Activated CD8-positive, alpha-beta memory T cell treated with anti-CD3 and anti-CD28 coated beads, Interleukin-2, amount 10 ng/mL, durations not matched to agents 7 days and 5 days (primary cell): ENCODE data around the gene PCDHA6. TPM values are rescaled to one million over a fixed set of nuclear protein-coding genes. Genes with fewer than 3 reads are reported as not detected.
"Not testable (repeated sequence)": the region's sequence is repeated elsewhere in the genome, so short reads cannot be mapped to it uniquely, and the experiment has no call there.

Source experiments
- ATAC-seq: fragments of 150-1000 bp; cut with Tn5 transposase; one replicate; pipeline ENCODE4 v1.10.0; 2021; ENCODE audit warnings: moderate library complexity
- CTCF ChIA-PET: fragments of 350-600 bp; sonication (Branson Sonifier 250); formaldehyde crosslinking; loops from one replicate; lab custom pipeline; 2021; ENCODE audit warnings: antibody characterized with exemption; lab: Charles Lee
- DNase-seq: peaks from one replicate; pipeline ENCODE4 v3.0.0-alpha.2; 2020
- H3K27ac Mint-ChIP-seq: one replicate; pipeline ENCODE4 v1.8.0; 2021; ENCODE audit warnings: mild to moderate bottlenecking, mixed read lengths
- H3K27me3 Mint-ChIP-seq: one replicate; pipeline ENCODE4 v1.8.0; 2021; ENCODE audit warnings: mixed read lengths
- H3K36me3 Mint-ChIP-seq: one replicate; pipeline ENCODE4 v1.8.0; 2021; ENCODE audit warnings: mild to moderate bottlenecking, mixed read lengths
- H3K4me1 Mint-ChIP-seq: one replicate; pipeline ENCODE4 v1.8.0; 2021; ENCODE audit warnings: mixed read lengths
- H3K4me3 Mint-ChIP-seq: one replicate; pipeline ENCODE4 v1.8.0; 2021; ENCODE audit warnings: mild to moderate bottlenecking, moderate library complexity, mixed read lengths
- H3K9me3 Mint-ChIP-seq: one replicate; pipeline ENCODE4 v1.8.0; 2022; ENCODE audit warnings: low read depth, mixed read lengths
- total RNA-seq, 2 experiments: library from RNA; stranded (reverse); gene quantifications; one replicate each; pipeline ENCODE4 v1.2.3, GENCODE V29; 2021

The PCDHA6 gene, protein sequence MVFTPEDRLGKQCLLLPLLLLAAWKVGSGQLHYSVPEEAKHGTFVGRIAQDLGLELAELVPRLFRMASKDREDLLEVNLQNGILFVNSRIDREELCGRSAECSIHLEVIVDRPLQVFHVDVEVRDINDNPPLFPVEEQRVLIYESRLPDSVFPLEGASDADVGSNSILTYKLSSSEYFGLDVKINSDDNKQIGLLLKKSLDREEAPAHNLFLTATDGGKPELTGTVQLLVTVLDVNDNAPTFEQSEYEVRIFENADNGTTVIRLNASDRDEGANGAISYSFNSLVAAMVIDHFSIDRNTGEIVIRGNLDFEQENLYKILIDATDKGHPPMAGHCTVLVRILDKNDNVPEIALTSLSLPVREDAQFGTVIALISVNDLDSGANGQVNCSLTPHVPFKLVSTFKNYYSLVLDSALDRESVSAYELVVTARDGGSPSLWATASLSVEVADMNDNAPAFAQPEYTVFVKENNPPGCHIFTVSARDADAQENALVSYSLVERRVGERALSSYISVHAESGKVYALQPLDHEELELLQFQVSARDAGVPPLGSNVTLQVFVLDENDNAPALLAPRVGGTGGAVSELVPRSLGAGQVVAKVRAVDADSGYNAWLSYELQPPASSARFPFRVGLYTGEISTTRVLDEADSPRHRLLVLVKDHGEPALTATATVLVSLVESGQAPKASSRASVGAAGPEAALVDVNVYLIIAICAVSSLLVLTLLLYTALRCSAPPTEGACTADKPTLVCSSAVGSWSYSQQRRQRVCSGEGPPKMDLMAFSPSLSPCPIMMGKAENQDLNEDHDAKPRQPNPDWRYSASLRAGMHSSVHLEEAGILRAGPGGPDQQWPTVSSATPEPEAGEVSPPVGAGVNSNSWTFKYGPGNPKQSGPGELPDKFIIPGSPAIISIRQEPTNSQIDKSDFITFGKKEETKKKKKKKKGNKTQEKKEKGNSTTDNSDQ
- not detected for total RNA-seq

DNA sequence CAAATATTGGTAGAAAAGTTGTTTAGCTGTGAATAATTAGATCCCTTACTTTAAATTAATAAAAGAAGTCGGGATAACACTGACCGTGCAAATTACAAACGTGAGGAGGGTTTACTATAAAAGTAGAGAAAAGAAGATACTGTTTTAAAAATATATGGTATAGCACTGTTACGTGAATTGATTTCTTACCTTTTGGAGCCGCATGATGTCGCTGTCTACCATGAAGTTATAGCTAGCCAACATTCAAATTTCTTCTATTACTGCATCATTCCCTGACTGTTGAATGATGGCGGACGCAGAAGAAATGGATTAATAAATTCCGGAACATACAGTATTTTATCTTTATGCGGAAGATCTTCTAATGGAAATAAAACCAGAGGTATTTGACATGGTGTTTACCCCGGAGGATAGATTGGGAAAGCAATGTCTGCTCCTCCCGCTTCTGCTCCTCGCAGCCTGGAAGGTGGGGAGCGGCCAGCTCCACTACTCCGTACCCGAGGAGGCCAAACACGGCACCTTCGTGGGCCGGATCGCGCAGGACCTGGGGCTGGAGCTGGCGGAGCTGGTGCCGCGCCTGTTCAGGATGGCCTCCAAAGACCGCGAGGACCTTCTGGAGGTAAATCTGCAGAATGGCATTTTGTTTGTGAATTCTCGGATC is at the start of gene PCDHA6:
Gene PCDHA6 (plus strand): TSS at position 257 of the 658 bp plus-strand sequence. CDS start 132 bp downstream, at position 389.
- peaks cover 2% of the 10 kb centered on the region for H3K36me3 Mint-ChIP-seq
- no peak within 1 kb of the TSS for H3K4me3 Mint-ChIP-seq
- DNase-seq (no peak), ATAC-seq (no peak)
- H3K27ac Mint-ChIP-seq: no peak within 1 kb of the TSS
- H3K27me3 Mint-ChIP-seq: peaks cover 12% of the 10 kb centered on the region
- no peaks in the 10 kb centered on the region for H3K4me1 Mint-ChIP-seq
- CTCF ChIA-PET: no interaction called here
- peaks cover 12% of the 10 kb centered on the region for H3K9me3 Mint-ChIP-seq

DNA sequence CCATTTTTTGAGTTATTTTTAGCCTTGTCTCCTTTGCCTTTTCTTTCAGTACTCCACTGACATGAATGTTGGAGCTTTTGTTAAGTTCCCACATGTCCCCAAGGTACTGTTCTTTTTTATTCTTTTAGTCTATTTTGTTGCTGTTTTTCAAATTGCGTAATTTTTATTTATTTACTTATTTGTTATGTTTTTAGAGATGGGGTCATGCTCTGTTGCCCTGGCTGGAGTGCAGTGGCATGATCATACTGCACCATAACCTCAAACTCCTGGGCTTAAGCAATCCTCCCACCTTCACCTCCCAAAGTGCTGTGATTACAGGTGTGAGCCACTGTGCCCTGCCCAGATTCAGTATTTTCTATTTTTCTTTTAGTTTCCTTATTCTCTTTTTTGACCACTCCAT is 47.2 kb upstream of the PCDHA6 start:
- Mint-ChIP-seq H3K36me3 (no peaks in the 10 kb centered on the region), H3K4me3 (no peak overlapping the region), H3K27me3 (no peaks in the 10 kb centered on the region), H3K4me1 (no peaks in the 10 kb centered on the region), H3K27ac (no peak overlapping the region), H3K9me3 (peaks cover 26% of the 10 kb centered on the region)
- no peak for ATAC-seq
- no peak for DNase-seq
- CTCF ChIA-PET: no interaction called here

DNA sequence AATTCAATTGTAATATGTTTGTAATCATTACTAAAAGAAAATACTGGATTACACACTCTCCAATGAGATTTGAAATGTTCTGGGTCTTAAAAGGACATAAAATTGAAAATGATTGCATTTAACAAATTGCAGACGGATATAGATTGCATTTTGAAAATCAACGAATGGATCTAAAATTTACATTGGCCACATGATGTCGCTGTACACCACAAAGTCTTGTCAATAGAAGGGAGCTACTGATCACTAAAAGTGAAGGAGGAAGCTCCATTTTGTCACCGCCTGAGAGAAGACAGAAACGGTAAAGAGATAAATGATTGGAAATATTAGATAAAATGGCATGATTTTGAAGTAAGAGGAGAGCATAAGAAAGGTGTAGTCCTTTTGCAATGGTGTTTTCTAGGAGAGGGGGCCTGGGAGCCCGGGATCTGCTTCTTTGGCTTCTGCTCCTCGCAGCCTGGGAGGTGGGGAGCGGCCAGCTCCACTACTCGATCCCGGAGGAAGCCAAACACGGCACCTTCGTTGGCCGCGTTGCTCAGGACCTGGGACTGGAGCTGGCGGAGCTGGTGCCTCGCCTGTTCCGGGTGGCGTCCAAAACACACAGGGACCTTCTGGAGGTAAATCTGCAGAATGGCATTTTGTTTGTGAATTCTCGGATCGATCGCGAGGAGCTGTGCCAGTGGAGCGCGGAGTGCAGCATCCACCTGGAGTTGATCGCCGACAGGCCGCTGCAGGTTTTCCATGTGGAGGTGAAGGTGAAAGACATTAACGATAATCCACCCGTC is 41.7 kb upstream of the PCDHA6 start, which contains the start of gene PCDHA1:
Gene PCDHA1 (plus strand): TSS at position 236 of the 782 bp plus-strand sequence.
- Mint-ChIP-seq H3K4me3 (no peak within 1 kb of the TSS), H3K36me3 (peaks cover 3% of the 10 kb centered on the region), H3K4me1 (no peaks in the 10 kb centered on the region), H3K9me3 (peaks cover 21% of the 10 kb centered on the region), H3K27me3 (peaks cover 2% of the 10 kb centered on the region), H3K27ac (no peak within 1 kb of the TSS)
- ATAC-seq (no peak), DNase-seq (no peak)
- CTCF ChIA-PET: no interaction called here

DNA sequence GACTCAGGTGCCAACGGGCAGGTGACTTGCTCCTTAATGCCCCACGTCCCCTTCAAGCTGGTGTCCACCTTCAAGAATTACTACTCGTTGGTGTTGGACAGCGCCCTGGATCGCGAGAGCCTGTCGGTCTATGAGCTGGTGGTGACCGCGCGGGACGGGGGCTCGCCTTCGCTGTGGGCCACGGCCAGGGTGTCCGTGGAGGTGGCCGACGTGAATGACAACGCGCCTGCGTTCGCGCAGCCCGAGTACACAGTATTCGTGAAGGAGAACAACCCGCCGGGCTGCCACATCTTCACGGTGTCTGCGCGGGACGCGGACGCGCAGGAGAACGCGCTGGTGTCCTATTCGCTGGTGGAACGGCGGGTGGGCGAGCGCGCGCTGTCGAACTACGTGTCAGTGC is 40.3 kb upstream of the PCDHA6 start:
- CTCF ChIA-PET, H3K27ac Mint-ChIP-seq, H3K27me3 Mint-ChIP-seq, DNase-seq, H3K4me1 Mint-ChIP-seq, H3K36me3 Mint-ChIP-seq, ATAC-seq, H3K4me3 Mint-ChIP-seq: not testable (repeated sequence)
- peaks cover 18% of the 10 kb centered on the region for H3K9me3 Mint-ChIP-seq

DNA sequence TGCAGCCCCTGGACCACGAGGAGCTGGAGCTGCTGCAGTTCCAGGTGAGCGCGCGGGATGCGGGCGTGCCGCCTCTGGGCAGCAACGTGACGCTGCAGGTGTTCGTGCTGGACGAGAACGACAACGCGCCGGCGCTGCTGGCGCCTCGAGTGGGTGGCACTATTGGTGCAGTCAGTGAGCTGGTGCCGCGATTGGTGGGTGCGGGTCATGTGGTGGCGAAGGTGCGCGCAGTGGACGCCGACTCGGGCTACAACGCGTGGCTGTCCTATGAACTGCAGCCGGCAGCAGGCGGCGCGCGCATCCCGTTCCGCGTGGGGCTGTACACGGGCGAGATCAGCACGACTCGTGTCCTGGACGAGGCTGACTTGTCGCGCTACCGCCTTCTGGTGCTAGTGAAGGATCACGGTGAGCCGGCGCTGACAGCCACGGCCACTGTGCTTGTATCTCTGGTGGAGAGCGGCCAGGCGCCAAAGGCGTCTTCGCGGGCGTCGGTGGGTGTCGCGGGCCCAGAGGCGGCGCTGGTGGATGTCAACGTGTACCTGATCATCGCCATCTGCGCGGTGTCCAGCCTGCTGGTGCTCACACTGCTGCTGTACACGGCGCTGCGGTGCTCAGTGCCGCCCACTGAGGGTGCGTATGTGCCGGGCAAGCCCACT is 39.8 kb upstream of the PCDHA6 start:
- not testable (repeated sequence) for ATAC-seq

DNA sequence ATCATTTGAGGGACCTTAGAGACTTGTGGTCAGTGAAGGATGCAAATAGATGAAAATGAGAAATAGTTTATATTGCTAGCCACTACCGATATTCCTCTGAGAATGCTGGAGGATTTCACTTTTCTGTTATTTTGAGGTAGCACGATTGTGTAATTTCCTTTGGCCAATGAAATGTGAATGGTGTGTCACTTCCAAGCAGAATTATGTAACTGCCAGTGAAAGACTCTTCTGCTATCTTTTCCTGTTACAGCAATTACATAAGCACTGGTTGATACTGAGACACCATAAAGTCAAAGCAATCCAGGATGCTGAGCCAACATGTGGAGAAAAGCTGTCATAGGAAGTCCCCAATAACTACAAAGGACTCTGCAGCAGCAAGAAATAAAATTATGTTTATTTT is 36.7 kb upstream of the PCDHA6 start:
- DNase-seq: no peak
- Mint-ChIP-seq H3K4me1 (no peaks in the 10 kb centered on the region), H3K9me3 (peaks cover 19% of the 10 kb centered on the region), H3K27me3 (peaks cover 2% of the 10 kb centered on the region), H3K27ac (no peak overlapping the region), H3K4me3 (no peak overlapping the region), H3K36me3 (peaks cover 3% of the 10 kb centered on the region)
- ATAC-seq: no peak
- CTCF ChIA-PET: no interaction called here

More for the DNA sequence above, 39.8 kb upstream of the PCDHA6 start:
- H3K4me1 Mint-ChIP-seq, H3K36me3 Mint-ChIP-seq, H3K4me3 Mint-ChIP-seq, CTCF ChIA-PET, DNase-seq, H3K27ac Mint-ChIP-seq, H3K27me3 Mint-ChIP-seq: not testable (repeated sequence)
- H3K9me3 Mint-ChIP-seq: peaks cover 18% of the 10 kb centered on the region

DNA sequence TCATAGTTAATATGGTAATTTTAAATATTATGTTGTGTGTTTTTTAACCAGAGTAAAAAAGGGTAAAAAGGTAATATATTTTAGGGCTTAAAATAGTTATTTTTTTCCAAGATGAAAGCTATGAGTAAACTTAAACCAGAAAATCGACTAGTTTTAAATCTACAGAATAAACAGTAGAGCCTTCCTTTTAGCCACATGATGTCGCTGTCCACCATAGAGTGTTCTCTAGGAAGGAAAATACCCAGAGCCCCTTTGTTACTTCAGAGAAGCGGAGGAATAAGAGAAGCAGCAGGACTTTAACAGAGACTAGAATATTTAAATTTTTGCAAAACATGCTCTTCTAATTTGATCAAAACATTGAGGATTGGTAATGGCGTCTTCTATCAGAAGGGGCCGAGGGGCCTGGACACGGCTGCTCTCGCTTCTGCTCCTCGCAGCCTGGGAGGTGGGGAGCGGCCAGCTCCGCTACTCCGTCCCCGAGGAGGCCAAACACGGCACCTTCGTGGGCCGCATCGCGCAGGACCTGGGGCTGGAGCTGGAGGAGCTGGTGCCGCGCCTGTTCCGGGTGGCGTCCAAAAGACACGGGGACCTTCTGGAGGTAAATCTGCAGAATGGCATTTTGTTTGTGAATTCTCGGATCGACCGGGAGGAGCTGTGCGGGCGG is 33.0 kb upstream of the PCDHA6 start, which contains the start of gene PCDHA2:
Gene PCDHA2 (plus strand): TSS at position 258 of the 664 bp plus-strand sequence.
- no peaks in the 10 kb centered on the region for H3K4me1 Mint-ChIP-seq
- ATAC-seq (no peak), DNase-seq (no peak)
- H3K9me3 Mint-ChIP-seq: peaks cover 9% of the 10 kb centered on the region
- no peak within 1 kb of the TSS for H3K4me3 Mint-ChIP-seq
- no peaks in the 10 kb centered on the region for H3K27me3 Mint-ChIP-seq
- CTCF ChIA-PET: no interaction called here
- no peak within 1 kb of the TSS for H3K27ac Mint-ChIP-seq
- H3K36me3 Mint-ChIP-seq: no peaks in the 10 kb centered on the region

DNA sequence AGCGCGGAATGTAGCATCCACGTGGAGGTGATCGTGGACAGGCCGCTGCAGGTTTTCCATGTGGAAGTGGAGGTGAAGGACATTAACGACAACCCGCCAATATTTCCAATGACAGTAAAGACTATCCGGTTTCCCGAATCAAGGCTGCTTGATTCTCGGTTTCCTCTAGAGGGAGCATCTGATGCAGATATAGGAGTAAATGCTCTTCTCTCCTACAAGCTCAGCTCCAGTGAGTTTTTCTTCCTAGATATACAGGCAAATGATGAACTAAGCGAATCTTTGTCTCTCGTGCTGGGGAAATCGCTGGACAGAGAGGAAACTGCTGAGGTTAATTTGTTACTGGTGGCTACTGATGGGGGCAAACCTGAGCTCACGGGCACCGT is 32.5 kb upstream of the PCDHA6 start:
- no peak for ATAC-seq
- no peak overlapping the region for H3K27ac Mint-ChIP-seq
- CTCF ChIA-PET: no interaction called here
- H3K4me3 Mint-ChIP-seq: no peak overlapping the region
- no peaks in the 10 kb centered on the region for H3K36me3 Mint-ChIP-seq
- no peaks in the 10 kb centered on the region for H3K27me3 Mint-ChIP-seq
- DNase-seq: no peak
- H3K4me1 Mint-ChIP-seq: no peaks in the 10 kb centered on the region
- peaks cover 9% of the 10 kb centered on the region for H3K9me3 Mint-ChIP-seq

DNA sequence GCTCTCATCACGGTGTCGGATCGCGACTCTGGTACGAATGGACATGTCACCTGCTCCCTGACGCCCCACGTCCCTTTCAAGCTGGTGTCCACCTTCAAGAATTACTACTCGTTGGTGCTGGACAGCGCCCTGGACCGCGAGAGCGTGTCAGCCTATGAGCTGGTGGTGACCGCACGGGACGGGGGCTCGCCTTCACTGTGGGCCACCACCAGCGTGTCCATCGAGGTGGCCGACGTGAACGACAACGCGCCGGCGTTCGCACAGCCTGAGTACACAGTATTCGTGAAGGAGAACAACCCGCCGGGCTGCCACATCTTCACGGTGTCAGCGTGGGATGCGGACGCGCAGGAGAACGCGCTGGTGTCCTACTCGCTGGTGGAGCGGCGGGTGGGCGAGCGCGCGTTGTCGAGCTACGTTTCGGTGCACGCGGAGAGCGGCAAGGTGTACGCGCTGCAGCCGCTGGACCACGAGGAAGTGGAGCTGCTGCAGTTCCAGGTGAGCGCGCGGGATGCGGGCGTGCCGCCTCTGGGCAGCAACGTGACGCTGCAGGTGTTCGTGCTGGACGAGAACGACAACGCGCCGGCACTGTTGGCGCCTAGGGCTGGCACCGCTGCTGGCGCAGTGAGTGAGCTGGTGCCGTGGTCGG is 31.6 kb upstream of the PCDHA6 start:
- H3K4me3 Mint-ChIP-seq, H3K27ac Mint-ChIP-seq, CTCF ChIA-PET, H3K36me3 Mint-ChIP-seq, ATAC-seq, H3K4me1 Mint-ChIP-seq, H3K27me3 Mint-ChIP-seq, DNase-seq: not testable (repeated sequence)
- peaks cover 10% of the 10 kb centered on the region for H3K9me3 Mint-ChIP-seq

DNA sequence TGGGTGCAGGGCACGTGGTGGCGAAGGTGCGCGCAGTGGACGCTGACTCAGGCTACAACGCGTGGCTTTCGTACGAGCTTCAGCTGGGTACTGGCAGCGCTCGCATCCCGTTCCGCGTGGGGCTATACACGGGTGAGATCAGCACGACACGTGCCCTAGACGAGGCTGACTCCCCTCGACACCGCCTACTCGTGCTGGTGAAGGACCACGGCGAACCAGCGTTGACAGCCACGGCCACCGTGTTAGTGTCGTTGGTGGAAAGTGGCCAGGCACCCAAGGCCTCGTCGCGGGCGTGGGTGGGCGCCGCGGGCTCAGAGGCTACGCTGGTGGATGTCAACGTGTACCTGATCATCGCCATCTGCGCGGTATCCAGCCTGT is 31.1 kb upstream of the PCDHA6 start:
- Mint-ChIP-seq H3K4me1 (no peaks in the 10 kb centered on the region), H3K36me3 (no peaks in the 10 kb centered on the region), H3K27ac (no peak overlapping the region), H3K27me3 (no peaks in the 10 kb centered on the region), H3K4me3 (no peak overlapping the region), H3K9me3 (peaks cover 11% of the 10 kb centered on the region)
- CTCF ChIA-PET: no interaction called here
- DNase-seq: no peak
- ATAC-seq: no peak

DNA sequence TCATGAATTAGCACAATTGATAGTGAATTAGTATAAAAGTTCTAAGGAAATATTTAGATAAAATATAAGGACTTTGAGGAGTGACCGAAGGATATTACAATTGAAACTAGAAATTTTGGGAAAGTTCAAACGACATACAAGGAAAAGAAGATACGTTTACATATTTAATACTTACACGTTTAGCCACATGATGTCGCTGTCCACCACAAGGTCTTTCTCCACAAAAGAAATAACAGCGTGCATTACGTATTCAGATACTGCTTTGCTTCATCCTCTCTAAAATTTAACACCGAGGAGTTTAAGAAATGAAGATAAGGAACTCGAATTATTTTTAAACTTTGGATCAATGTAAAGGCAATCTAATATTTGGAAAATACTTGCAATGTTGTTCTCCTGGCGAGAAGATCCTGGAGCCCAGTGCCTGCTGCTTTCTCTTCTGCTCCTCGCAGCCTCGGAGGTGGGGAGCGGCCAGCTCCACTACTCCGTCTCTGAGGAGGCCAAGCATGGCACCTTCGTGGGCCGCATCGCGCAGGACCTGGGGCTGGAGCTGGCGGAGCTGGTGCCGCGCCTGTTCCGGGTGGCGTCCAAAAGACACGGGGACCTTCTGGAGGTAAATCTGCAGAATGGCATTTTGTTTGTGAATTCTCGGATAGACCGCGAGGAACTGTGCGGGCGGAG is 26.8 kb upstream of the PCDHA6 start, which contains the start of gene PCDHA3:
Gene PCDHA3 (plus strand): TSS at position 242 of the 678 bp plus-strand sequence.
- no peak for DNase-seq
- Mint-ChIP-seq H3K27ac (no peak within 1 kb of the TSS), H3K36me3 (peaks cover 3% of the 10 kb centered on the region)

More for the DNA sequence above, 26.8 kb upstream of the PCDHA6 start, which contains the start of gene PCDHA3:
- Mint-ChIP-seq H3K4me3 (no peak within 1 kb of the TSS), H3K4me1 (no peaks in the 10 kb centered on the region), H3K9me3 (peaks cover 15% of the 10 kb centered on the region), H3K27me3 (no peaks in the 10 kb centered on the region)
- CTCF ChIA-PET: no interaction called here
- no peak for ATAC-seq
